H1 (cell line): ENCODE data around the gene LDLR. TPM values are rescaled to one million over a fixed set of nuclear protein-coding genes. Genes with fewer than 3 reads are reported as not detected.

Experiments used
- CTCF ChIA-PET: fragments of 300-600 bp; sonication (Branson Sonifier 250); formaldehyde crosslinking; loops from one replicate; lab custom pipeline; 2021; ENCODE audit not compliant: partially characterized antibody; lab: Charles Lee
- POLR2A ChIA-PET: fragments of 300-600 bp; sonication (Branson Sonifier 250); formaldehyde crosslinking; loops from one replicate; lab custom pipeline; 2021; ENCODE audit warnings: inconsistent platforms; ENCODE audit not compliant: partially characterized antibody; lab: Charles Lee
- DNase-seq, 2 experiments: peaks; one replicate each; pipeline versions ENCODE4 v3.0.0 to v3.0.0-alpha.2; 2010 to 2022; ENCODE audit warnings: low spot score in 2 of 2, low read depth in 1 of 2, mixed read lengths in 1 of 2
- FAIRE-seq: peaks from 2 replicates; lab custom pipeline; 2011; peaks lifted over from hg19 to GRCh38; lab: Jason Lieb, UNC
- H2AFZ ChIP-seq: 2 replicates; pipeline ENCODE4 v1.8.1; 2012; ENCODE audit warnings: low read length, inconsistent platforms
- H2AK5ac ChIP-seq: 2 replicates; pipeline ENCODE4 v1.6.1; 2013; ENCODE audit warnings: low read depth, low read length
- H2BK120ac ChIP-seq: replicated peaks from 2 replicates; pipeline ENCODE3; 2013; ENCODE audit warnings: low read depth, low read length, inconsistent platforms
- H2BK12ac ChIP-seq: 2 replicates; pipeline ENCODE4 v1.6.1; 2013; ENCODE audit warnings: low read depth, low read length
- H2BK15ac ChIP-seq: 2 replicates; pipeline ENCODE4 v1.6.1; 2013; ENCODE audit warnings: low read length
- H2BK20ac ChIP-seq: 2 replicates; pipeline ENCODE4 v1.6.1; 2013; ENCODE audit warnings: low read length
- H2BK5ac ChIP-seq: 2 replicates; pipeline ENCODE4 v1.6.1; 2013; ENCODE audit warnings: low read depth, low read length
- H3K14ac ChIP-seq: 2 replicates; pipeline ENCODE4 v1.6.1; 2013; ENCODE audit warnings: inconsistent platforms; ENCODE audit not compliant: insufficient read length
- H3K18ac ChIP-seq: 2 replicates; pipeline ENCODE4 v1.6.1; 2013; ENCODE audit warnings: low read length; ENCODE audit errors: extremely low read depth
- H3K23ac ChIP-seq: 2 replicates; pipeline ENCODE4 v1.6.1; 2013; ENCODE audit warnings: inconsistent platforms; ENCODE audit not compliant: insufficient read length
- H3K23me2 ChIP-seq: 2 replicates; pipeline ENCODE4 v1.6.1; 2013; ENCODE audit warnings: low read depth, low read length
- H3K27ac ChIP-seq: 2 replicates; pipeline ENCODE4 v1.6.1; 2011; ENCODE audit warnings: low read depth, low read length, inconsistent platforms
- H3K27me3 ChIP-seq, 4 experiments: replicated peaks in 1 of 4; 1 replicate in 1 of 4; 2 replicates in 3 of 4; pipeline versions ENCODE4 v1.6.1 to v1.8.1; 2011 to 2013; ENCODE audit warnings: low read length in 3 of 4, mild to moderate bottlenecking in 3 of 4, inconsistent platforms in 2 of 4, mixed read lengths in 2 of 4, moderate library complexity in 1 of 4; ENCODE audit not compliant: control insufficient read depth in 3 of 4, insufficient read depth in 3 of 4; ENCODE audit errors: extremely low read depth in 1 of 4
- H3K36me3 ChIP-seq, 4 experiments: 2 replicates each; pipeline versions ENCODE4 v1.6.1 to v1.8.1; 2011 to 2013; ENCODE audit warnings: mild to moderate bottlenecking in 4 of 4, low read length in 3 of 4, moderate library complexity in 2 of 4, control low read depth in 1 of 4, inconsistent platforms in 1 of 4; ENCODE audit not compliant: insufficient read depth in 4 of 4, control insufficient read depth in 2 of 4
- H3K4ac ChIP-seq: replicated peaks from 2 replicates; pipeline ENCODE3; 2013; ENCODE audit warnings: low read length, low read depth, mixed read lengths, inconsistent platforms; ENCODE audit not compliant: insufficient read length
- H3K4me1 ChIP-seq, 4 experiments: replicated peaks in 1 of 4; 1 replicate in 1 of 4; 2 replicates in 3 of 4; pipeline versions ENCODE4 v1.6.1 to v1.8.1; 2011 to 2013; ENCODE audit warnings: low read length in 3 of 4, inconsistent platforms in 2 of 4, mixed read lengths in 1 of 4; ENCODE audit not compliant: insufficient read depth in 4 of 4, control insufficient read depth in 3 of 4
- H3K4me2 ChIP-seq, 2 experiments: 2 replicates each; pipeline versions ENCODE4 v1.6.1 to v1.8.1; 2011 to 2013; ENCODE audit warnings: low read depth in 2 of 2, low read length in 2 of 2, control low read depth in 1 of 2, inconsistent platforms in 1 of 2, mild to moderate bottlenecking in 1 of 2; ENCODE audit not compliant: insufficient read depth in 1 of 2
- H3K4me3 ChIP-seq, 4 experiments: fragments of 200-600, 300-600 bp in 1 of 4; sonication (generic), shearing (Covaris generic), sonication (Bioruptor Twin) in 1 of 4; 2 replicates each; pipeline versions ENCODE4 v1.5.1 to v1.8.1; 2011 to 2016; ENCODE audit warnings: low read length in 4 of 4, low read depth in 3 of 4, control low read depth in 2 of 4, inconsistent platforms in 2 of 4, mild to moderate bottlenecking in 2 of 4, mixed read lengths in 1 of 4, moderate library complexity in 1 of 4; ENCODE audit not compliant: insufficient read depth in 2 of 4; ENCODE audit errors: extremely low read depth in 1 of 4
- H3K56ac ChIP-seq: replicated peaks from 2 replicates; pipeline ENCODE3; 2013; ENCODE audit warnings: low read depth, mild to moderate bottlenecking, mixed read lengths, low read length, inconsistent platforms; ENCODE audit not compliant: insufficient read length
- H3K79me1 ChIP-seq: 2 replicates; pipeline ENCODE4 v1.6.1; 2013; ENCODE audit warnings: low read depth, low read length, control low read depth
- H3K79me2 ChIP-seq, 2 experiments: 2 replicates each; pipeline versions ENCODE4 v1.6.1 to v1.8.1; 2012 to 2013; ENCODE audit warnings: low read length in 2 of 2, mild to moderate bottlenecking in 2 of 2, inconsistent platforms in 1 of 2; ENCODE audit not compliant: insufficient read depth in 2 of 2, control insufficient read depth in 1 of 2
- H3K9ac ChIP-seq, 4 experiments: replicated peaks in 1 of 4; 1 replicate in 1 of 4; 2 replicates in 3 of 4; pipeline versions ENCODE4 v1.6.1 to v1.8.1; 2011 to 2013; ENCODE audit warnings: low read depth in 3 of 4, low read length in 3 of 4, control low read depth in 2 of 4, mild to moderate bottlenecking in 2 of 4, moderate library complexity in 2 of 4, inconsistent platforms in 1 of 4; ENCODE audit errors: extremely low read depth in 1 of 4
- H3K9me3 ChIP-seq, 2 experiments: 2 replicates each; pipeline versions ENCODE4 v1.6.1 to v1.8.1; 2012 to 2013; ENCODE audit warnings: mild to moderate bottlenecking in 2 of 2, moderate library complexity in 2 of 2, control low read depth in 1 of 2, inconsistent platforms in 1 of 2, low read depth in 1 of 2, low read length in 1 of 2, mixed read lengths in 1 of 2; ENCODE audit not compliant: insufficient read depth in 2 of 2
- H4K20me1 ChIP-seq, 2 experiments: replicated peaks in 1 of 2; 2 replicates each; pipeline versions ENCODE3 to v1.8.1; 2011 to 2013; ENCODE audit warnings: inconsistent platforms in 2 of 2, low read length in 2 of 2, mild to moderate bottlenecking in 1 of 2; ENCODE audit not compliant: insufficient read depth in 2 of 2, control insufficient read depth in 1 of 2
- H4K5ac ChIP-seq: 2 replicates; pipeline ENCODE4 v1.6.1; 2013; ENCODE audit warnings: low read length, low read depth, mixed read lengths, inconsistent platforms; ENCODE audit not compliant: insufficient read length
- H4K8ac ChIP-seq: 2 replicates; pipeline ENCODE4 v1.8.0; 2013; ENCODE audit warnings: mild to moderate bottlenecking, moderate library complexity, low read length, inconsistent platforms; ENCODE audit not compliant: insufficient read depth; ENCODE audit errors: extremely low read depth
- H4K91ac ChIP-seq: replicated peaks from 2 replicates; pipeline ENCODE3; 2013; ENCODE audit warnings: low read length, mixed read lengths, inconsistent platforms; ENCODE audit not compliant: insufficient read length
- CBX8 ChIP-seq: fragments of 300-800, 300-1000 bp; sonication (generic); IDR thresholded peaks from 2 replicates; pipeline ENCODE4 v1.7.1; 2016; ENCODE audit warnings: low read depth, low read length, borderline replicate concordance
- RBBP5 ChIP-seq: IDR thresholded peaks from 2 replicates; pipeline ENCODE4 v1.7.1; 2012; ENCODE audit warnings: low read depth, mild to moderate bottlenecking, inconsistent platforms, low read length, moderate library complexity, borderline replicate concordance
- WGBS, 2 experiments: shearing (Covaris generic) in 1 of 2; methylation state at CpG; one replicate each; pipeline versions ENCODE4 v1.1.6 to v1.1.7; 2013 to 2015; ENCODE audit warnings: low lambda C conversion rate in 2 of 2, mixed read lengths in 2 of 2, inconsistent platforms in 1 of 2, low coverage in 1 of 2, missing lambda C conversion rate in 1 of 2; ENCODE audit not compliant: insufficient replicate concordance in 2 of 2, insufficient coverage in 1 of 2, insufficient read length in 1 of 2; ENCODE audit errors: extremely low coverage in 1 of 2, missing lambda C conversion rate in 1 of 2; 5-methylcytosine and 5-hydroxymethylcytosine counted together
- polyA plus RNA-seq, 7 experiments: library from polyadenylated mRNA; depleted of rRNA in 3 of 7; stranded (reverse) in 5 of 7; unstranded in 2 of 7; fragments of >200 nt in 5 of 7; fragments of 200-250 nt in 2 of 7; gene quantifications; 1 replicate in 5 of 7; 2 replicates in 1 of 7; 4 replicates in 1 of 7; pipeline versions ENCODE4 v1.2.1 to v1.2.3, GENCODE V29; 2011 to 2013; ENCODE audit warnings: missing spikeins in 2 of 7, mixed read lengths in 2 of 7
- total RNA-seq: library from RNA; stranded (reverse); fragmentation: NEBNext Ultra II Directional; extraction: Animal tissue kit (Norgen Biotek cat#: 25700); gene quantifications from 2 replicates; pipeline ENCODE4 v1.2.1, GENCODE V29; 2021

The LDLR gene
- total and polyA plus RNA-seq, 2 of the 8 experiments (the other 6 are each of a cell fraction or from before 2014, with no cell fraction given) = 70.1 to 118 TPM

DNA sequence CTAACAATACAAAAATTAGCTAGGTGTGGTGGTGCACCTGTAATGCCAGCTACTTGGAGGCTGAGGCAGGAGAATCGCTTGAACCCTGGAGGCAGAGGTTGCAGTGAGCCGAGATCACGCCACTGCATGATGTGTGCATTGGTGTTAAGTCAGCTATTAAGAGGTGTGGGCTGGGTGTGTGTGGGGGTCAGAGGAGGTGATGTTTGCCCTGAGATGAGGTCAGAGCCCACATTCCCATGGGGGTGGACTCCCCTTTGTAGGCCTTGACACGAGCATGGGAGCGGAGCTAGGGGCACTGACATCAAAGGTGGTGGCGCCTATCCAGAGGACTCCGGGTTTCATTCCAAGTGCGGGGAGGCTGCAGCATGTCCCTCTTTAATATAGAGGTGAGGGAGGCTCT is 34.6 kb upstream of the LDLR start:
- Histone ChIP-seq H3K18ac (no peak overlapping the region), H3K14ac (no peak overlapping the region), H2AFZ (no peak overlapping the region), H4K20me1 (peaks cover 6% of the 10 kb centered on the region in 2 experiments), H3K36me3 (peaks cover 7 to 22% (median 12%) of the 10 kb centered on the region in 4 experiments; a peak in 7 of 8 replicates), H2BK5ac (no peak overlapping the region; the same call in 1 of the 2 replicates), H3K9me3 (no peaks in the 10 kb centered on the region), H3K27ac (no peak overlapping the region), H3K79me2 (no peaks in the 10 kb centered on the region), H3K23me2 (no peaks in the 10 kb centered on the region), H4K8ac (no peak overlapping the region), H3K23ac (no peak overlapping the region), H3K9ac (no peak overlapping the region), H4K91ac (no peak overlapping the region), H2BK15ac (no peak overlapping the region), H3K4me3 (no peak overlapping the region), H2BK12ac (no peak overlapping the region), H3K4ac (no peak overlapping the region), H4K5ac (no peak overlapping the region), H2BK120ac (no peak overlapping the region), H3K27me3 (no peaks in the 10 kb centered on the region; a peak in 1 of 7 replicates), H3K56ac (no peak overlapping the region), H3K4me2 (no peak overlapping the region), H3K79me1 (no peaks in the 10 kb centered on the region; the same call in none of the 2 replicates), H2BK20ac (no peak overlapping the region), H3K4me1 (no peaks in the 10 kb centered on the region), H2AK5ac (no peak overlapping the region)
- POLR2A ChIA-PET = interaction anchor here (1.3 to 2.6 kb wide), 2 partner anchors 10 to 35 kb away, joined by 6 to 10 read pairs; partner anchors contain the start of gene LDLR
- DNase-seq (no peak), FAIRE-seq (no peak)
- CTCF ChIA-PET = interaction anchor here (0.6 to 1.8 kb wide), 3 partner anchors 10 to 104 kb away, joined by 3 to 5 read pairs (median 3); no protein-coding TSS in a partner anchor
- whole genome bisulfite sequencing, 2 experiments = 94% methylated on average over 8 of the region's 8 CpGs; no CpG with 5 or more reads in 1 of the 2 experiments
- TF ChIP-seq CBX8 (no peak), RBBP5 (no peak)
